ENCODE measurements around the gene SEMA6B.

SEMA6B gene

DNA sequence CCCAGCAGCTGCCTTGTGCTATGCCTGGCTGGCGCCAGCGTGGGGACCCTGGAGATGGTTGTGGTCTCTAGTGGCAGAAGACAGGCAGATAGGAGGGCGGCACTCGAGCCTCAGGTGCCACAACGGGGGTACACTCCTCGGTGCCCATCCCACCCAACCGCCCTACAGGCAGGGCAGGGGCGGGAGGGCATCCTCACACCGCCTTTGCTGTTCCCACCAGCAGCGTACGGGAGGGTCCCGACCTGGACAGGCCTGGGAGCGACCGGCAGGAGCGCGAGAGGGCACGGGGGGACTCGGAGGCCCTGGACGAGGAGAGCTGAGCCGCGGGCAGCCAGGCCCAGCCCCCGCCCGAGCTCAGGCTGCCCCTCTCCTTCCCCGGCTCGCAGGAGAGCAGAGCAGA lies 57.8 kb downstream of the SEMA6B start:
- Histone ChIP-seq H3K4me1 (ENCODE audit: insufficient read depth, low read length) (no peaks in the 10 kb centered on the region), H3K36me3 (ENCODE audit: insufficient read depth, low read length) (peaks cover 3% of the 10 kb centered on the region; the same call in 1 of the 2 replicates), H3K9ac (ENCODE audit: low read depth, low read length) (no peak overlapping the region), H3K9me3 (ENCODE audit: control insufficient read depth, insufficient read depth, low read length) (no peaks in the 10 kb centered on the region)

DNA sequence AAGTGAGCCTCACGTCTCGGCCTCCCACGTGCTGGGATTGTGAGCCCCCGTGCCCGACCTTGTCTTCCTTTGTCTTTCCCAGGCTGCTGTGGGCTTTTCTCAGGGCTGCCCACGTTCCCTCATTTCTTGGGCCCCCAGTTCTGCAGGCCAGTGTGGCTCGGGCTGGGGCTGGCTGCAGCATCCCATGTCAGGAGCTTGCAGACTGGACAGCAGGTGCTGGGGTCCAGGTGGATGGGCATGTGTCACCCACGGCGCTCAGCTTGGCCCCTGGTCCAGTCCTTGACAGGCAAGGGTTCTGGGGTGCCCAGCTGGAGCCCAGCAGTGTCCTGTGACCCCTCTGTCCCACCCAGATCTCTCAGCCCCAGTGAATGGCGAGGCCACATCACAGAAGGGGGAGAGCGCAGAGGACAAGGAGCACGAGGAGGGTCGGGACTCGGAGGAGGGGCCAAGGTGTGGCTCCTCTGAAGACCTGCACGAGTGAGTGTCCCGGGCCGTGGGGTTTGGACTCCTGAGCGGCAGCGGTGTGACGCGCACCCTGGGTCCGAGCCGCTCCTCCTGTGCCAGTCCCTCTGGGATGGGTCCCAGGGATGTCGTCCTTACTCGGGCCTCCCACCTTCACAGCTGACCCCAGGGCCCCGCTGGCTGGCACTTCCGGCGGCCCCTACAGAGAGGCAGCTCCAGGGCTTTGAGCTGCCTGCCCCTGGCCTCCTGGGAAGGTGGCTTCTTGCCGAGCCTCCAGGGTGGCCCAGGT lies 58.5 kb downstream of the SEMA6B start:
- H3K9me3 ChIP-seq (ENCODE audit: control insufficient read depth, insufficient read depth, low read length), result no peaks in the 10 kb centered on the region
- no peak overlapping the region for H3K9ac ChIP-seq (ENCODE audit: low read depth, low read length)
- peaks cover 3% of the 10 kb centered on the region; the same call in 1 of the 2 replicates for H3K36me3 ChIP-seq (ENCODE audit: insufficient read depth, low read length)
- no peaks in the 10 kb centered on the region for H3K4me1 ChIP-seq (ENCODE audit: insufficient read depth, low read length)

GRCh38 chr19:4499855-4500254 lies 59.6 kb downstream of the SEMA6B start:
- Histone ChIP-seq H3K9ac (ENCODE audit: low read depth, low read length) (no peak overlapping the region), H3K4me1 (ENCODE audit: insufficient read depth, low read length) (no peaks in the 10 kb centered on the region), H3K36me3 (ENCODE audit: insufficient read depth, low read length) (peaks cover 6% of the 10 kb centered on the region; the same call in 1 of the 2 replicates), H3K9me3 (ENCODE audit: control insufficient read depth, insufficient read depth, low read length) (no peaks in the 10 kb centered on the region)

GRCh38 chr19:4499318-4499717 lies 60.2 kb downstream of the SEMA6B start:
- H3K9ac ChIP-seq (ENCODE audit: low read depth, low read length), result no peak overlapping the region
- no peaks in the 10 kb centered on the region for H3K4me1 ChIP-seq (ENCODE audit: insufficient read depth, low read length)
- H3K36me3 ChIP-seq (ENCODE audit: insufficient read depth, low read length), result peaks cover 6% of the 10 kb centered on the region; the same call in 1 of the 2 replicates
- no peaks in the 10 kb centered on the region for H3K9me3 ChIP-seq (ENCODE audit: control insufficient read depth, insufficient read depth, low read length)

DNA sequence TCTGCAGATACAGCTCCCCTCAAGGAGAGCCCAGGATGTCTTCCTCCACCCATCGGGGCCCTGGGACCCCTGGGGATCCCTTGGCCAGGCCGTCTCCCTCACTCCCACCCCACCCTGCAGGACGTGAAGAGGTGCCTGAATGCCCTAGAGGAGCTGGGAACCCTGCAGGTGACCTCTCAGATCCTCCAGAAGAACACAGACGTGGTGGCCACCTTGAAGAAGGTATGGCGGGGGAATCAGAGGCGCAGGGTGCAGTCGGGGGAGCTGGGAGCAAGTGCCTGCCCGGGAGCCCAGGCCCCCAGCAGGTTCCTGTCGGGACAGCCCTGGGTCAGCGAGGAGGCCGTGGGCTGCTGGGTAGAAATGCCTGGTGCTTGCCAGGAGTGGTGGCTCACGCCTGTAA lies 60.8 kb downstream of the SEMA6B start:
- H3K4me1 ChIP-seq (ENCODE audit: insufficient read depth, low read length), result no peaks in the 10 kb centered on the region
- no peak overlapping the region for H3K9ac ChIP-seq (ENCODE audit: low read depth, low read length)
- peaks cover 6% of the 10 kb centered on the region; the same call in 1 of the 2 replicates for H3K36me3 ChIP-seq (ENCODE audit: insufficient read depth, low read length)
- no peaks in the 10 kb centered on the region for H3K9me3 ChIP-seq (ENCODE audit: control insufficient read depth, insufficient read depth, low read length)

GRCh38 chr19:4497770-4498389 lies 61.6 kb downstream of the SEMA6B start:
- Histone ChIP-seq H3K36me3 (ENCODE audit: insufficient read depth, low read length) (peaks cover 11% of the 10 kb centered on the region), H3K4me1 (ENCODE audit: insufficient read depth, low read length) (no peaks in the 10 kb centered on the region), H3K9me3 (ENCODE audit: control insufficient read depth, insufficient read depth, low read length) (no peaks in the 10 kb centered on the region), H3K9ac (ENCODE audit: low read depth, low read length) (no peak overlapping the region)

DNA sequence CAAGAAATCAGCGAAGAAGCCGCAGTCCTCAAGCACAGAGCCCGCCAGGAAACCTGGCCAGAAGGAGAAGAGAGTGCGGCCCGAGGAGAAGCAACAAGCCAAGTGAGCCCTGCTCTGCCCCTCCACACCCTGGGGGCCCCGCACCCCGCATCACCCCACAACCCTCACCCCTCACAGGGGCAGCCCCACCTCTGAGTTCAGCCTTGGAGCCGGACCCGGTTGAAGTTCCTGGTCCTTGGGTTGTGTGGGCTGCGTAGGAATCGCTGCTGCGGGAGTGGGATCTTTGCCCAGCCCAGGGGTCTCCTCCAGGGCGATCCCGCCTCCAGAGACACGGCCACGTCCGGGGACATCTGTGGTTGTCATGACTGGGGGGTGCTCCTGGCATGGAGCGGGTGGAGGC lies 63.2 kb downstream of the SEMA6B start:
- no peaks in the 10 kb centered on the region for H3K9me3 ChIP-seq (ENCODE audit: control insufficient read depth, insufficient read depth, low read length)
- H3K4me1 ChIP-seq (ENCODE audit: insufficient read depth, low read length), result no peaks in the 10 kb centered on the region
- H3K9ac ChIP-seq (ENCODE audit: low read depth, low read length), result no peak overlapping the region
- peaks cover 15% of the 10 kb centered on the region for H3K36me3 ChIP-seq (ENCODE audit: insufficient read depth, low read length)

DNA sequence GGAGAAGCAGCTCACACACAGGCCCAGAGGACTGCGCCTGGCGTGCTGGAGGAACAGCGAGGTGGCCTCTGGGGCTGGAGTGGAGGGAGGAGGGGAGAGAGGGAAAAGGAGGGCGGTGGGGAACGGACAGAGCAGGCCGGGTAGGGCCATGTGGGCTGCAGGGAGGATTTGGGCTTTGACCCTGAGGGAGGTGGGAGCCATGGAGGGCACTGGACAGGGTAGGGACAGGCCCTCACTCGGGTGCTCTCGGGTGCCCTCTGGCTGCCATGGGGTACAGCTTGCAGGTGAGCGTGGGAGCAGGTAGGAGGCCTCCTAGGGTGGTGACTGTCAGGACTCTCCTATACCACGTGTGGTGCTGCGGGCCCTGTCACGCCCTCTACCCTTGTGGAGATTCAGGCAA lies 64.0 kb downstream of the SEMA6B start:
- Histone ChIP-seq H3K9me3 (ENCODE audit: control insufficient read depth, insufficient read depth, low read length) (no peaks in the 10 kb centered on the region), H3K9ac (ENCODE audit: low read depth, low read length) (no peak overlapping the region), H3K4me1 (ENCODE audit: insufficient read depth, low read length) (no peaks in the 10 kb centered on the region), H3K36me3 (ENCODE audit: insufficient read depth, low read length) (peaks cover 15% of the 10 kb centered on the region)

DNA sequence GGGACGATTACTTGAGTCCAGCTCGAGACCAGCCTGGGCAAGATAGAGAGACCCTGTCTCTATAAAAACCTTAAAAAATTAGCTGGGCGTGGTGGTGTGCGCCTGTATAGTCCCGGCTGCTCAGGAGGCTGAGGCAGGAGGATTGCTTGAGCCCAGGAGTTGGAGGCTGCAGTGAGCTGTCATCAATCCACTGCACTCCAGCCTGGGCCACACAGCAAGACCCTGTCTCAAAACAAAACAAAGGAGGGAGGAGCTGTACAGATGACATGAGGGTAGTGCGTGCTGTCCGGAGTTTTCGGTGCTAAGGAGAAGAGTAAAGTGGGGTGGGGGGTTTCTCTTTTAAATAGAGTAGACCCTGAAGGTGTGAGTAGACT lies 64.8 kb downstream of the SEMA6B start:
- Histone ChIP-seq H3K4me1 (ENCODE audit: insufficient read depth, low read length) (no peaks in the 10 kb centered on the region), H3K36me3 (ENCODE audit: insufficient read depth, low read length) (peaks cover 18% of the 10 kb centered on the region), H3K9me3 (ENCODE audit: control insufficient read depth, insufficient read depth, low read length) (no peaks in the 10 kb centered on the region), H3K9ac (ENCODE audit: low read depth, low read length) (no peak overlapping the region)

- Histone ChIP-seq H3K9ac (ENCODE audit: low read depth, low read length) (no peak overlapping the region), H3K9me3 (ENCODE audit: control insufficient read depth, insufficient read depth, low read length) (no peaks in the 10 kb centered on the region), H3K36me3 (ENCODE audit: insufficient read depth, low read length) (peaks cover 20% of the 10 kb centered on the region), H3K4me1 (ENCODE audit: insufficient read depth, low read length) (no peaks in the 10 kb centered on the region)
These were observed 65.4 kb downstream of the SEMA6B start for GRCh38 chr19:4493929-4494690.

- H3K4me1 ChIP-seq (ENCODE audit: insufficient read depth, low read length), result no peaks in the 10 kb centered on the region
These were observed 66.2 kb downstream of the SEMA6B start for GRCh38 chr19:4493104-4493928.

More at GRCh38 chr19:4493104-4493928, 66.2 kb downstream of the SEMA6B start:
- H3K9me3 ChIP-seq (ENCODE audit: control insufficient read depth, insufficient read depth, low read length), result no peaks in the 10 kb centered on the region
- H3K36me3 ChIP-seq (ENCODE audit: insufficient read depth, low read length), result peaks cover 20% of the 10 kb centered on the region
- H3K9ac ChIP-seq (ENCODE audit: low read depth, low read length), result no peak overlapping the region
